Ishikawa (cell line): Measurements from ENCODE around the gene REPS2.

ENCODE experiments used
- CEBPB ChIP-seq: IDR thresholded peaks from 2 replicates; pipeline ENCODE4 v1.6.1; 2012
- CREB1 ChIP-seq: IDR thresholded peaks from 2 replicates; pipeline ENCODE4 v1.6.1; 2012; ENCODE audit warnings: low read depth
- EGR1 ChIP-seq: IDR thresholded peaks from 2 replicates; pipeline ENCODE4 v1.6.1; 2012
- EP300 ChIP-seq: IDR thresholded peaks from 2 replicates; pipeline ENCODE4 v1.6.1; 2012; ENCODE audit warnings: borderline replicate concordance
- FOXM1 ChIP-seq: IDR thresholded peaks from 2 replicates; pipeline ENCODE4 v1.6.1; 2012; ENCODE audit warnings: low read depth, borderline replicate concordance
- NFIC ChIP-seq: IDR thresholded peaks from 2 replicates; pipeline ENCODE4 v1.6.1; 2012
- RAD21 ChIP-seq: IDR thresholded peaks from 2 replicates; pipeline ENCODE4 v1.6.1; 2012; ENCODE audit warnings: low read depth
- TAF1 ChIP-seq: IDR thresholded peaks from 2 replicates; pipeline ENCODE4 v1.6.1; 2012; ENCODE audit warnings: low read depth, mild to moderate bottlenecking
- TCF12 ChIP-seq: IDR thresholded peaks from 2 replicates; pipeline ENCODE4 v1.6.1; 2012; ENCODE audit warnings: low read depth
- TEAD4 ChIP-seq: IDR thresholded peaks from 2 replicates; pipeline ENCODE4 v1.6.1; 2012
- USF1 ChIP-seq: IDR thresholded peaks from 2 replicates; pipeline ENCODE4 v1.6.1; 2012
- YY1 ChIP-seq: IDR thresholded peaks from 2 replicates; pipeline ENCODE4 v1.6.1; 2012; ENCODE audit warnings: low read depth
- ZBTB7A ChIP-seq: IDR thresholded peaks from 2 replicates; pipeline ENCODE4 v1.6.1; 2012; ENCODE audit warnings: low read depth
- TF ChIP-seq, protein P1 (sequence below): IDR thresholded peaks from 2 replicates; pipeline ENCODE4 v1.6.1; 2012; ENCODE audit warnings: low read depth, mild to moderate bottlenecking
- TF ChIP-seq, protein P2 (sequence below): IDR thresholded peaks from 2 replicates; pipeline ENCODE4 v1.6.1; 2012

Gene REPS2

GRCh38 chrX:16920075-16920474, 26.4 kb upstream of the REPS2 start:
- TF ChIP-seq YY1 (no peak), RAD21 (no peak), ZBTB7A (no peak), EGR1 (no peak), NFIC (no peak), CEBPB (no peak), EP300 (no peak), USF1 (no peak), FOXM1 (no peak)
- TF ChIP-seq, protein P1, sequence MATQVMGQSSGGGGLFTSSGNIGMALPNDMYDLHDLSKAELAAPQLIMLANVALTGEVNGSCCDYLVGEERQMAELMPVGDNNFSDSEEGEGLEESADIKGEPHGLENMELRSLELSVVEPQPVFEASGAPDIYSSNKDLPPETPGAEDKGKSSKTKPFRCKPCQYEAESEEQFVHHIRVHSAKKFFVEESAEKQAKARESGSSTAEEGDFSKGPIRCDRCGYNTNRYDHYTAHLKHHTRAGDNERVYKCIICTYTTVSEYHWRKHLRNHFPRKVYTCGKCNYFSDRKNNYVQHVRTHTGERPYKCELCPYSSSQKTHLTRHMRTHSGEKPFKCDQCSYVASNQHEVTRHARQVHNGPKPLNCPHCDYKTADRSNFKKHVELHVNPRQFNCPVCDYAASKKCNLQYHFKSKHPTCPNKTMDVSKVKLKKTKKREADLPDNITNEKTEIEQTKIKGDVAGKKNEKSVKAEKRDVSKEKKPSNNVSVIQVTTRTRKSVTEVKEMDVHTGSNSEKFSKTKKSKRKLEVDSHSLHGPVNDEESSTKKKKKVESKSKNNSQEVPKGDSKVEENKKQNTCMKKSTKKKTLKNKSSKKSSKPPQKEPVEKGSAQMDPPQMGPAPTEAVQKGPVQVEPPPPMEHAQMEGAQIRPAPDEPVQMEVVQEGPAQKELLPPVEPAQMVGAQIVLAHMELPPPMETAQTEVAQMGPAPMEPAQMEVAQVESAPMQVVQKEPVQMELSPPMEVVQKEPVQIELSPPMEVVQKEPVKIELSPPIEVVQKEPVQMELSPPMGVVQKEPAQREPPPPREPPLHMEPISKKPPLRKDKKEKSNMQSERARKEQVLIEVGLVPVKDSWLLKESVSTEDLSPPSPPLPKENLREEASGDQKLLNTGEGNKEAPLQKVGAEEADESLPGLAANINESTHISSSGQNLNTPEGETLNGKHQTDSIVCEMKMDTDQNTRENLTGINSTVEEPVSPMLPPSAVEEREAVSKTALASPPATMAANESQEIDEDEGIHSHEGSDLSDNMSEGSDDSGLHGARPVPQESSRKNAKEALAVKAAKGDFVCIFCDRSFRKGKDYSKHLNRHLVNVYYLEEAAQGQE: no peak
- TF ChIP-seq, protein P2, sequence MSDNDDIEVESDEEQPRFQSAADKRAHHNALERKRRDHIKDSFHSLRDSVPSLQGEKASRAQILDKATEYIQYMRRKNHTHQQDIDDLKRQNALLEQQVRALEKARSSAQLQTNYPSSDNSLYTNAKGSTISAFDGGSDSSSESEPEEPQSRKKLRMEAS: no peak

DNA sequence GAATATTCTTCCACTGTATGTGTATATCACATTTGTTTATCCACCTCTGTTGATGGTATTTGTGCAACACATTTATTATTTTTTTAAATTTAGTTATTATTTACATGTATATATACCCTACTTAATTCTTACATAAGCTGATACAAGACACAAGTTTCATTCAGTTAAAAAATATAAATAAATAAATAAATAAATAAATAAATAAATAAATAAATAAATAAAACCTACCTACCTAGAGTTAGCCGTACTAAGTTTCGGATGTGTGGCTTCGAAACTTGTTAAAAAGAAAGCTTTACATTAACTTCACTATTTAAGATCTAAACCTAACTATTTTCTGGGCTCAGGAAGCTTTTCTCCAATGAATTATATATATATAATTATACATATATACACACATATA, 23.3 kb upstream of the REPS2 start:
- TF ChIP-seq USF1 (no peak), NFIC (no peak), ZBTB7A (no peak), RAD21 (no peak), EP300 (no peak), CEBPB (no peak)

DNA sequence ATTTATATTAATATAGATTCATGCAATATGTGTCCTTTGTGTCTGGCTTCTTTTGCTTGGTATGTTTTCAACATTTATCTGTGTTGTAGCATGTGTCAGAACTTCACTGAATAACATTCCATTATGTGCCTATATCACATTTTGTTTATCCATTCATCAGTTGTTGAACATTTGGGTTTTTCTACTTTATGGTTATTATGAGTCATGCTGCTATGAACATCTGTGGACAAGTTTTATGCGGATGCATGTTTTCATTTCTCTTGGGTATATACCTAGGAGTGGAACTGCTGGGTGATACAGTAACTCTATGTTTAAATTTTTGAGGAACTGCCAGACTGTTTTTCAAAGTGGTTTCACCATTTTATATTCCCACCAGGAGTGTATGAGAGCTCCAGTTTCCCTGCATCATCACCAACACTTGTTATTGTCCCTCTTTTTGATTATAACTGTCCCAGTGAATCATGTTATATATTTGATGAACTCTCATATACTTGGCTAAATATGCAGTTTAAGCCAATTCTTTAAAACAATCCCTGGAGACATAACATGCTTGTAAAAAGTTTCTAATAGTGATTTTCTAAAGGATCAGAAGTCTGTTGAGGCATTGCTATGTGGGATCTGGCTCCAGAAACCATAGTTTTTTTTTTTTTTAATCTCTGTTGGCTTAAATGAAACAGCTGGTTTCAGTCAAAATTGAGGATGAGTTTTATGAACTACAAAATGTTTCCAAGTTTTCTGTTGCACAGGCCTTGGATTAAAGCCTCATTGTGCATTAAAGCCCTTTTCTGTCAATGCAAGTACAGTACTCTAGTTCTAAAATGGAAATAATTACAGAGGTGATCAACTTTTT, 21.6 kb upstream of the REPS2 start:
- TF ChIP-seq, protein P2: no peak
- TF ChIP-seq USF1 (no peak), CEBPB (no peak)

GRCh38 chrX:16930392-16930791, 16.1 kb upstream of the REPS2 start:
- peak; percentile 76 for TF ChIP-seq CEBPB
- TF ChIP-seq YY1: no peak

GRCh38 chrX:16931371-16931770, 15.1 kb upstream of the REPS2 start:
- TF ChIP-seq RAD21 (no peak), CREB1 (no peak), TEAD4 (no peak), TAF1 (no peak), USF1 (no peak), TCF12 (no peak), YY1 (no peak)
- TF ChIP-seq, protein P1: no peak

GRCh38 chrX:16931855-16932575, 14.4 kb upstream of the REPS2 start:
- TF ChIP-seq, protein P2: no peak
- TF ChIP-seq TEAD4 (no peak), ZBTB7A (no peak), NFIC (no peak), RAD21 (no peak), YY1 (no peak), FOXM1 (no peak), USF1 (no peak), EP300 (no peak), CREB1 (no peak), CEBPB (no peak), TCF12 (no peak)
- TF ChIP-seq, protein P1: no peak
